HepG2 (cell line): ENCODE measurements around the gene RANGRF.

Experiments
- KDM5A ChIP-seq: fragments of 200-600 bp; sonication (generic); IDR thresholded peaks from 2 replicates; pipeline ENCODE4 v1.7.0; 2018; ENCODE audit warnings: antibody characterized with exemption, mild to moderate bottlenecking, low read length, borderline replicate concordance
- MAX ChIP-seq: IDR thresholded peaks from 2 replicates; pipeline ENCODE4 v1.6.1; 2012; ENCODE audit warnings: inconsistent platforms
- REST ChIP-seq, 2 experiments: IDR thresholded peaks; 2 replicates each; pipeline ENCODE4 v1.6.1; 2011 to 2012; ENCODE audit warnings: low read length in 2 of 2, borderline replicate concordance in 1 of 2, low read depth in 1 of 2, mild to moderate bottlenecking in 1 of 2, moderate library complexity in 1 of 2
- USF2 ChIP-seq, 2 experiments: sonication (generic) in 1 of 2; formaldehyde crosslinking in 1 of 2; IDR thresholded peaks; 2 replicates each; pipeline versions ENCODE4 v1.5.1 to v1.6.1; 2011 to 2020; ENCODE audit warnings: borderline replicate concordance in 1 of 2, low read depth in 1 of 2, low read length in 1 of 2, mild to moderate bottlenecking in 1 of 2, missing genetic modification reagents in 1 of 2, moderate library complexity in 1 of 2
- ZNF557 ChIP-seq: sonication (generic); formaldehyde crosslinking; IDR thresholded peaks from 2 replicates; pipeline ENCODE4 v1.4.0; 2020; ENCODE audit warnings: missing genetic modification reagents

- TF ChIP-seq REST (IDR thresholded peaks at IDR 0.05; ENCODE audit: borderline replicate concordance in 1 of 2, low read depth in 1 of 2, low read length in 2 of 2) (no peak), ZNF557 (CRISPR knock-in tag) (no peak), MAX (no peak), KDM5A (no peak), USF2 (IDR thresholded peaks at IDR 0.05; ENCODE audit: low read depth, low read length) (no peak), USF2 (CRISPR knock-in tag; IDR thresholded peaks at IDR 0.05; ENCODE audit: borderline replicate concordance) (no peak)
These were observed 12.8 kb upstream of the RANGRF start for GRCh38 chr17:8275421-8276290.
